Panc1 (cell line): ENCODE data around the gene MN1. TPM values are rescaled to one million over a fixed set of nuclear protein-coding genes. Genes with fewer than 3 reads are reported as not detected.

ENCODE experiments used
- ATAC-seq: fragments of 200-7000 bp; cut with Tn5 transposase; 2 replicates; pipeline ENCODE4 v1.9.1; 2020; ENCODE audit warnings: mild to moderate bottlenecking, moderate library complexity
- BruUV-seq: library from RNA; stranded (reverse); fragments of 400-500 nt; replicated peaks from 2 replicates; lab custom pipeline; 2021; lab: Mats Ljungman, UMichigan
- CTCF ChIA-PET: fragments of 300-600 bp; sonication (Branson Sonifier 250); formaldehyde crosslinking; loops from one replicate; lab custom pipeline; 2022; ENCODE audit warnings: antibody characterized with exemption; lab: Charles Lee
- POLR2A ChIA-PET: fragments of 300-600 bp; sonication (Branson Sonifier 250); formaldehyde crosslinking; loops from one replicate; lab custom pipeline; 2022; ENCODE audit warnings: antibody characterized with exemption; lab: Charles Lee
- DNase-seq: peaks from one replicate; pipeline ENCODE4 v3.0.0-alpha.2; 2010; ENCODE audit warnings: low read depth, low spot score
- H3K27ac ChIP-seq: 2 replicates; pipeline ENCODE4 v1.5.1; 2011; ENCODE audit warnings: mild to moderate bottlenecking, low read length, inconsistent platforms
- H3K27me3 ChIP-seq: fragments of 200-500 bp; sonication (Bioruptor generic); 2 replicates; pipeline ENCODE4 v1.6.0; 2014; ENCODE audit warnings: low read length, inconsistent platforms; ENCODE audit not compliant: control insufficient read depth, insufficient read depth
- H3K36me3 ChIP-seq: fragments of 200-500 bp; sonication (Bioruptor generic); 2 replicates; pipeline ENCODE4 v1.5.1; 2014; ENCODE audit warnings: inconsistent platforms, mild to moderate bottlenecking, low read length, moderate library complexity; ENCODE audit not compliant: control insufficient read depth, insufficient read depth
- H3K4me1 ChIP-seq: 2 replicates; pipeline ENCODE4 v1.5.1; 2011; ENCODE audit warnings: inconsistent platforms, mild to moderate bottlenecking, low read length, moderate library complexity; ENCODE audit not compliant: control insufficient read depth, insufficient read depth
- H3K4me3 ChIP-seq, 2 experiments: 2 replicates each; pipeline ENCODE4 v1.5.1; 2011 to 2012; ENCODE audit warnings: low read depth in 2 of 2, low read length in 2 of 2, mild to moderate bottlenecking in 2 of 2, inconsistent platforms in 1 of 2, moderate library complexity in 1 of 2
- H3K9me3 ChIP-seq: fragments of 200-500 bp; sonication (Bioruptor generic); 2 replicates; pipeline ENCODE4 v1.5.1; 2014; ENCODE audit warnings: low read depth, mild to moderate bottlenecking, inconsistent platforms, low read length, moderate library complexity; ENCODE audit not compliant: control insufficient read depth, insufficient read depth
- POLR2AphosphoS5 ChIP-seq: IDR thresholded peaks from 2 replicates; pipeline ENCODE4 v1.6.1; 2012; ENCODE audit warnings: mild to moderate bottlenecking, low read depth, low read length, moderate library complexity
- REST ChIP-seq, 2 experiments: IDR thresholded peaks; 2 replicates each; pipeline ENCODE4 v1.6.1; 2011 to 2012; ENCODE audit warnings: low read depth in 2 of 2, control low read depth in 1 of 2, low read length in 1 of 2, mild to moderate bottlenecking in 1 of 2, moderate library complexity in 1 of 2; ENCODE audit not compliant: insufficient read depth in 1 of 2
- SIN3A ChIP-seq: IDR thresholded peaks from 2 replicates; pipeline ENCODE4 v1.6.1; 2012; ENCODE audit warnings: low read depth, mild to moderate bottlenecking, low read length, moderate library complexity, borderline replicate concordance; ENCODE audit not compliant: insufficient read depth
- TCF7L2 ChIP-seq: IDR thresholded peaks from 2 replicates; pipeline ENCODE4 v1.6.1; 2011; ENCODE audit warnings: mild to moderate bottlenecking, low read depth, low read length, inconsistent platforms
- in situ Hi-C: cut with HindIII; loops from 2 replicates; pipeline ENCODE4 v1.10.0; 2016; ENCODE audit warnings: low sequenced_read_pairs, low pct_unique_long_range_greater_than_20kb
- intact Hi-C: fragments of 100-400 bp; cut with micrococcal nuclease; formaldehyde crosslinking; loops from one replicate; pipeline ENCODE4 v1.10.0; 2022; ENCODE audit not compliant: unreplicated experiment
- total RNA-seq: library from RNA; stranded (reverse); gene quantifications from one replicate; pipeline ENCODE4 v1.2.1, GENCODE V29; 2021; ENCODE audit not compliant: unreplicated experiment

Gene MN1
- total RNA-seq, 1 experiment from 2014 or later: 0.51 TPM

GRCh38 chr22:27782088-27782487 lies 19.5 kb downstream of the MN1 start:
- POLR2A ChIA-PET: no interaction called here
- Histone ChIP-seq H3K27ac (no peak overlapping the region), H3K27me3 (no peaks in the 10 kb centered on the region), H3K4me1 (no peaks in the 10 kb centered on the region), H3K36me3 (no peaks in the 10 kb centered on the region), H3K9me3 (no peaks in the 10 kb centered on the region), H3K4me3 (no peak overlapping the region)
- CTCF ChIA-PET: interaction anchor here (0.7 kb wide), 1 partner anchor 1522 kb away, joined by 3 read pairs; no protein-coding TSS in a partner anchor
- no peak for ATAC-seq
- BruUV-seq: no TSS peak
- in situ Hi-C loops: no loop called here
- no peak for TF ChIP-seq POLR2AphosphoS5
- TF ChIP-seq SIN3A: no peak
- no peak for TF ChIP-seq REST (IDR thresholded peaks at IDR 0.05; ENCODE audit: insufficient read depth in 1 of 2, low read depth in 2 of 2, low read length in 1 of 2)
- DNase-seq: no peak
- intact Hi-C loops: no loop called here

GRCh38 chr22:27780161-27780575 lies 21.4 kb downstream of the MN1 start:
- H3K36me3 ChIP-seq: no peaks in the 10 kb centered on the region
- CTCF ChIA-PET: no interaction called here
- ATAC-seq: no peak

More at GRCh38 chr22:27780161-27780575, 21.4 kb downstream of the MN1 start:
- Histone ChIP-seq H3K27me3 (no peaks in the 10 kb centered on the region), H3K4me3 (no peak overlapping the region), H3K9me3 (no peaks in the 10 kb centered on the region), H3K27ac (no peak overlapping the region), H3K4me1 (no peaks in the 10 kb centered on the region)
- intact Hi-C loops (no loop called here), in situ Hi-C loops (no loop called here)
- POLR2A ChIA-PET: no interaction called here
- TF ChIP-seq TCF7L2 (no peak), POLR2AphosphoS5 (no peak), REST (IDR thresholded peaks at IDR 0.05; ENCODE audit: insufficient read depth in 1 of 2, low read depth in 2 of 2, low read length in 1 of 2) (no peak)
- BruUV-seq: no TSS peak
- no peak for DNase-seq
